K562 (cell line): ENCODE data around the gene ANO10. TPM values are rescaled to one million over a fixed set of nuclear protein-coding genes. Genes with fewer than 3 reads are reported as not detected.
"Not testable (repeated sequence)": the region's sequence is repeated elsewhere in the genome, so short reads cannot be mapped to it uniquely, and the experiment has no call there.

ENCODE experiments used
- ATAC-seq: fragments of 200-7000 bp; cut with Tn5 transposase; 3 replicates; pipeline ENCODE4 v1.9.1; 2020; ENCODE audit warnings: moderate library complexity
- BruUV-seq: library from RNA; stranded (reverse); fragments of 400-500 nt; replicated peaks from 2 replicates; lab custom pipeline; 2021; lab: Mats Ljungman, UMichigan
- CTCF ChIA-PET: fragments of 300-600 bp; formaldehyde crosslinking; extraction: SDS; loops from one replicate; lab custom pipeline; 2021; ENCODE audit warnings: low intra/inter-chr PET ratio; lab: Yijun Ruan, JAX
- POLR2A ChIA-PET: fragments of 300-600, 350-650 bp; sonication (Branson Sonifier 250); formaldehyde crosslinking; extraction: SDS; loops from one replicate; lab custom pipeline; 2021; ENCODE audit warnings: antibody characterized with exemption, inconsistent platforms; lab: Yijun Ruan, JAX
- DNase-seq, 4 experiments: peaks; one replicate each; pipeline versions ENCODE4 v3.0.0 to v3.0.0-alpha.2; 2011 to 2018; ENCODE audit warnings: low spot score in 3 of 4, mixed read lengths in 3 of 4; ENCODE audit errors: extremely low read depth in 1 of 4
- FAIRE-seq: peaks from 2 replicates; lab custom pipeline; 2011; peaks lifted over from hg19 to GRCh38; lab: Jason Lieb, UNC
- H2AFZ ChIP-seq: 2 replicates; pipeline ENCODE4 v1.6.0; 2011; ENCODE audit warnings: low read depth, low read length, control low read depth, inconsistent platforms
- H3K27ac ChIP-seq: fragments of 200-600 bp; 3 replicates; pipeline ENCODE4 v1.8.0; 2011; ENCODE audit warnings: low read depth, mild to moderate bottlenecking, control low read depth, inconsistent platforms, low read length, moderate library complexity, mixed read lengths; ENCODE audit errors: extremely low read depth
- H3K27me3 ChIP-seq, 2 experiments: fragments of 300-600 bp in 1 of 2; 2 replicates in 1 of 2; 3 replicates in 1 of 2; pipeline versions ENCODE4 v1.6.0 to v1.8.0; 2011; ENCODE audit warnings: inconsistent platforms in 2 of 2, low read length in 2 of 2, mild to moderate bottlenecking in 1 of 2, mixed read lengths in 1 of 2, moderate library complexity in 1 of 2; ENCODE audit not compliant: control insufficient read depth in 2 of 2, insufficient read depth in 2 of 2
- H3K36me3 ChIP-seq: fragments of 300-600 bp; 3 replicates; pipeline ENCODE4 v1.8.0; 2011; ENCODE audit warnings: mild to moderate bottlenecking, low read length, inconsistent platforms; ENCODE audit not compliant: control insufficient read depth, insufficient read depth
- H3K4me1 ChIP-seq, 2 experiments: fragments of 200-600 bp in 1 of 2; replicated peaks in 1 of 2; 2 replicates in 1 of 2; 3 replicates in 1 of 2; pipeline versions ENCODE4 v1.5.1 to v1.8.0; 2011; ENCODE audit warnings: inconsistent platforms in 2 of 2, low read length in 2 of 2, mild to moderate bottlenecking in 1 of 2, mixed read lengths in 1 of 2, moderate library complexity in 1 of 2; ENCODE audit not compliant: control insufficient read depth in 2 of 2, insufficient read depth in 2 of 2
- H3K4me2 ChIP-seq: 2 replicates; pipeline ENCODE4 v1.6.1; 2011; ENCODE audit warnings: low read length, control low read depth, inconsistent platforms, mixed read lengths; ENCODE audit not compliant: insufficient read depth
- H3K4me3 ChIP-seq: fragments of 200-600 bp; sonication (generic), shearing (Covaris generic); 2 replicates; pipeline ENCODE4 v1.5.1; 2016; ENCODE audit warnings: control low read depth, inconsistent platforms
- H3K79me2 ChIP-seq: fragments of 200-600 bp; 3 replicates; pipeline ENCODE4 v1.8.0; 2011; ENCODE audit warnings: low read length, inconsistent platforms; ENCODE audit not compliant: control insufficient read depth, insufficient read depth
- H3K9ac ChIP-seq, 2 experiments: 2 replicates each; pipeline versions ENCODE4 v1.6.0 to v1.6.1; 2011; ENCODE audit warnings: low read depth in 2 of 2, low read length in 2 of 2, control low read depth in 1 of 2, inconsistent platforms in 1 of 2, mild to moderate bottlenecking in 1 of 2, mixed read lengths in 1 of 2; ENCODE audit not compliant: insufficient read depth in 1 of 2
- H3K9me1 ChIP-seq: one replicate; pipeline ENCODE4 v1.6.0; 2011; ENCODE audit warnings: inconsistent platforms, mild to moderate bottlenecking, low read length, moderate library complexity; ENCODE audit not compliant: control insufficient read depth, insufficient read depth
- H3K9me3 ChIP-seq: replicated peaks from 2 replicates; pipeline ENCODE4 v1.5.1; 2011; ENCODE audit warnings: low read depth, low read length, inconsistent platforms; ENCODE audit not compliant: control insufficient read depth, insufficient read depth
- H4K20me1 ChIP-seq: replicated peaks from 2 replicates; pipeline ENCODE4 v1.6.1; 2011; ENCODE audit warnings: low read length, inconsistent platforms, mixed read lengths; ENCODE audit not compliant: control insufficient read depth, insufficient read depth
- BCOR ChIP-seq: fragments of 450-650 bp; IDR thresholded peaks from 2 replicates; pipeline ENCODE4 v1.6.1; 2016
- ESRRA ChIP-seq: fragments of 450-650 bp; IDR thresholded peaks from 2 replicates; pipeline ENCODE4 v1.6.1; 2014; ENCODE audit warnings: low read depth, mild to moderate bottlenecking, moderate library complexity, borderline replicate concordance
- RBM25 ChIP-seq: fragments of 200-400 bp; formaldehyde crosslinking; IDR thresholded peaks from 2 replicates; pipeline ENCODE4 v1.6.1; 2018; ENCODE audit warnings: low read length, low read depth, moderate library complexity; ENCODE audit not compliant: severe bottlenecking
- SIX5 ChIP-seq, 2 experiments: IDR thresholded peaks; 2 replicates each; pipeline ENCODE4 v1.6.1; 2011; ENCODE audit warnings: low read length in 2 of 2, borderline replicate concordance in 1 of 2, low read depth in 1 of 2, mild to moderate bottlenecking in 1 of 2, moderate library complexity in 1 of 2; ENCODE audit not compliant: insufficient read depth in 1 of 2
- ZNF384 ChIP-seq: IDR thresholded peaks from 2 replicates; pipeline ENCODE4 v1.6.1; 2012; ENCODE audit warnings: low read depth, low read length, improper control_type of control experiment
- WGBS: fragments of 100-300 bp; shearing (Covaris generic); methylation state at CpG from one replicate; pipeline ENCODE4 v1.1.6; 2016; ENCODE audit warnings: low coverage, mixed read lengths; ENCODE audit not compliant: insufficient coverage; ENCODE audit errors: missing lambda C conversion rate; 5-methylcytosine and 5-hydroxymethylcytosine counted together
- in situ Hi-C: fragments of 300-500 bp; cut with MboI; formaldehyde crosslinking; loops from 4 replicates; pipeline ENCODE4 v1.15.0; 2018; ENCODE audit warnings: inconsistent platforms, mixed read lengths
- intact Hi-C: fragments of 100-400 bp; cut with micrococcal nuclease; formaldehyde crosslinking; loops from 2 replicates; pipeline ENCODE4 v1.14.2; 2022
- polyA plus RNA-seq, 8 experiments: library from polyadenylated mRNA; depleted of rRNA in 4 of 8; stranded (reverse) in 5 of 8; unstranded in 3 of 8; fragments of >200 nt; fragmentation: Nextera tagmentation in 2 of 8; fragmentation: Illumina TruSeq in 1 of 8; extraction: Ambion mirVana in 2 of 8; extraction: Trizol in 1 of 8; gene quantifications; 2 replicates each; pipeline versions ENCODE4 v1.2.1 to v1.2.3, GENCODE V29; 2011 to 2014; ENCODE audit warnings: inconsistent platforms in 1 of 8, missing spikeins in 1 of 8
- total RNA-seq, 7 experiments: library from RNA; depleted of rRNA in 6 of 7; stranded (reverse); fragments of >200 nt in 6 of 7; fragmentation: Illumina TruSeq in 2 of 7; extraction: Trizol in 2 of 7; gene quantifications; 2 replicates each; pipeline versions ENCODE4 v1.2.1 to v1.2.3, GENCODE V29; 2011 to 2021; ENCODE audit warnings: low replicate concordance in 1 of 7

The ANO10 gene
- total and polyA plus RNA-seq, 9 of the 15 experiments (the other 6 are each of a cell fraction or from before 2014, with no cell fraction given) = 6.4 to 46.0 (median 32.3) TPM

DNA sequence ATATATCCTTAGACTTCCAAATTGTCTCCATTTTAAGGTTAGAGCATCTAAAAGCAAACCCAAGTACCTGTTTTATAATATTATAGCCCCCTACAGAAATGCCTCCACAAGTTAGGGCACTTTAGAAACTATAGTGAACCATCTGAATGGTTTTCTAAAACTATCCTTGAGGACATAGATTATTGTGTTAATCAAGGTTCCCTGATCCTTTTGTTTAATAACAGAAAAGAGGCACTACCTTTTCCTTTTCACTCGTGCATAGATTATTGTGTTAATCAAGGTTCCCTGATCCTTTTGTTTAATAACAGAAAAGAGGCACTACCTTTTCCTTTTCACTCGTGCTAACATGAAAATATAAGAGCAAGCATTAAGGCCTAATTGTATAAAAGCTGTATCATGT is 143.0 kb downstream of the ANO10 start:
- H3K36me3 ChIP-seq, H3K4me2 ChIP-seq, DNase-seq, ATAC-seq, CTCF ChIA-PET, H3K4me3 ChIP-seq, in situ Hi-C loops, H3K9me1 ChIP-seq, H4K20me1 ChIP-seq, H3K79me2 ChIP-seq, intact Hi-C loops, H2AFZ ChIP-seq, H3K27me3 ChIP-seq, BruUV-seq, H3K27ac ChIP-seq, H3K9ac ChIP-seq, H3K4me1 ChIP-seq, H3K9me3 ChIP-seq, FAIRE-seq: not testable (repeated sequence)
- POLR2A ChIA-PET = interaction anchor here (0.6 to 0.9 kb wide), 3 partner anchors 24 to 678 kb away, joined by 3 read pairs; no protein-coding TSS in a partner anchor
- 7% methylated on average over 2 of the region's 2 CpGs for WGBS

GRCh38 chr3:43478118-43478785 is 143.6 kb downstream of the ANO10 start:
- FAIRE-seq (no peak), DNase-seq (no peak), ATAC-seq (no peak)
- WGBS = 89% methylated on average over 1 of the region's 1 CpG
- no peak for TF ChIP-seq SIX5 (IDR thresholded peaks at IDR 0.05; ENCODE audit: borderline replicate concordance in 1 of 2, insufficient read depth in 1 of 2, low read depth in 1 of 2, low read length in 2 of 2)
- TF ChIP-seq RBM25 = peak; percentile 14
- peak; percentile 24; the same call in 1 of the 2 replicates for TF ChIP-seq ESRRA
- TF ChIP-seq ZNF384 = no peak
- 0 out of 2 replicates have a peak, but pooled peaks have one; percentile 23 for TF ChIP-seq BCOR
- Histone ChIP-seq H3K36me3 (no peaks in the 10 kb centered on the region), H3K27ac (no peak overlapping the region), H3K27me3 (no peaks in the 10 kb centered on the region), H3K9me3 (no peaks in the 10 kb centered on the region), H3K4me1 (no peaks in the 10 kb centered on the region), H3K4me2 (no peak overlapping the region), H3K9ac (no peak overlapping the region), H3K9me1 (no peaks in the 10 kb centered on the region), H3K79me2 (no peaks in the 10 kb centered on the region), H3K4me3 (no peak overlapping the region), H4K20me1 (no peaks in the 10 kb centered on the region), H2AFZ (no peak overlapping the region)
- CTCF ChIA-PET = no interaction called here
- intact Hi-C loops (no loop called here), in situ Hi-C loops (no loop called here)
- POLR2A ChIA-PET = interaction anchor here (0.6 to 0.9 kb wide), 2 partner anchors 25 to 679 kb away, joined by 3 read pairs; no protein-coding TSS in a partner anchor
- BruUV-seq = no TSS peak
